MM.1S (cell line): Measurements from ENCODE around the gene NAGA.

Experiments
- CTCF ChIP-seq: fragments of 300-600 bp; sonication (generic); IDR thresholded peaks from 2 replicates; pipeline ENCODE4 v1.5.1; 2016; ENCODE audit warnings: antibody characterized with exemption, low read length, mixed read lengths
- EZH2 ChIP-seq: fragments of 300-600 bp; sonication (generic); optimal IDR thresholded peaks from 2 replicates; pipeline ENCODE3; 2017; ENCODE audit warnings: low read depth, mild to moderate bottlenecking, antibody characterized with exemption, low read length, mixed read lengths

GRCh38 chr22:42072606-42073330, 2.2 kb upstream of the NAGA start:
- no peak for TF ChIP-seq EZH2
- no peak for TF ChIP-seq CTCF
